OCI-LY7 (cell line): ENCODE data around the gene STK10.

Experiments
- CTCF ChIP-seq: fragments of 200-600 bp; sonication (generic); conservative IDR thresholded peaks from 2 replicates; pipeline ENCODE4 v1.5.1; 2014; ENCODE audit warnings: mild to moderate bottlenecking, antibody characterized with exemption, low read length, moderate library complexity, mixed read lengths
- EZH2phosphoT487 ChIP-seq: fragments of 200-600 bp; sonication (generic); IDR thresholded peaks from 2 replicates; pipeline ENCODE4 v1.6.1; 2018; ENCODE audit warnings: low read depth, borderline replicate concordance, mild to moderate bottlenecking, mixed run types, antibody characterized with exemption, low read length, moderate library complexity, mixed read lengths

GRCh38 chr5:172147857-172148256 lies 40.2 kb downstream of the STK10 start:
- TF ChIP-seq CTCF (no peak), EZH2phosphoT487 (no peak)
